HG02885 (cell line): ENCODE data around the gene CCT3.
"Not testable (repeated sequence)": the region's sequence is repeated elsewhere in the genome, so short reads cannot be mapped to it uniquely, and the experiment has no call there.

Source experiments
- ATAC-seq: cut with Tn5 transposase; IDR thresholded peaks from one replicate; pipeline ENCODE4 v1.9.1; 2021; ENCODE audit warnings: mild to moderate bottlenecking; ENCODE audit not compliant: unreplicated experiment, poor library complexity

CCT3 gene

DNA sequence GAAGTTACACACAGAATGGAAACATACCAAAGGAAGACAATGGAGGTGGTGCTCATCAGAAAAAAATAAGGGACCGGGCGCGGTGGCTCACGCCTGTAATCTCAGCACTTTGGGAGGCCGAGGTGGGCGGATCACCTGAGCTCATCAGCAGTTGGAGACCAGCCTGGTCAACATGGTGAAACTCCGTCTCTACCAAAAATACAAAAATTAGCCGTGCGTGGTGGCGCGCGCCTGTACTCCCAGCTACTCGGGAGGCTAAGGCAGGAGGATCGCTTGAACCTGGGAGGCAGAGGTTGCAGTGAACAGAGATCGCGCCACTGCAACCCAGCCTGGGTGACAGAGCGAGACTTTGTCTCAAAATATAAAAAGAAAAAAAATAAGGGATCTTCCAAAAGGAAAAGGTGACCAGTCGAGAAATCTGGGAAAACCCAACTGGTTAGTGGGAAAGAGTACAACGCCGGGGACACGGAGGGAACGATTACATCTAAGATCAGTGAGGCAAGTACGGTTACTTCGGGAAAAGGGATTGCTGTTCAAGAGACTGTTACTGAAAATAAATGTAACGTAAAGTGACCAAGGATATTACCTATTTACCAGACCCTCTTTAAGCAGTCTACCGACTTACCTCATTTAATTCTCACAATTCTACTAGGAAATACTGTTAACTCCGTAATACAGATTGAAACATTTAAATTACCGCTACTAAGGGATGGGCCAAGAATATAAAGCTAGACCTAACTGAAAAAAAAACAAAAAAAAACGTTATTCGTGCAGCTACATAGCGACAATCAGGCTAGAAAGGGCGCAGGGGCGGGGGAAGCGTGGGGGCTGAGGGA is 822 bp downstream of the CCT3 start:
- ATAC-seq: no peak

- no peak for ATAC-seq
Measured at GRCh38 chr1:156336242-156336641, 1.9 kb downstream of the CCT3 start.

GRCh38 chr1:156323179-156323578 is 14.9 kb downstream of the CCT3 start:
- not testable (repeated sequence) for ATAC-seq

DNA sequence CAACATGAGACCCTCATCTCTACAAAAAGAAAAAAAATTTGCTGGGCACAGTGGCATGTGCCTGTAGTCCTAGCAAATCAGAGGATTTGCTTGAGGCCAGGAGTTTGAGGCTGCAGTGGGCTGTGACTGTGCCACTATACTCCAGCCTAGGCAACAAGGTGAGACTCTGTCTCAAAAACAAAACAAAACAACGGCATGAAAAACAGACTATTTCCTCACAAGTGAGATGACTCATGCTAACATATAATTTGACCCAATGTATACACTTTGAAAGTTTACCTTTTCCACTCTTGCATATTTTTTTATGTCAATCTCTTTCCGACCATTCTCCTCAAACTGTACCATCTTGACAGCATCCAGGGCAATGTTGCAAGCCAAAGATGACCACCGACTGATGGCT is 17.5 kb downstream of the CCT3 start:
- ATAC-seq: no peak

DNA sequence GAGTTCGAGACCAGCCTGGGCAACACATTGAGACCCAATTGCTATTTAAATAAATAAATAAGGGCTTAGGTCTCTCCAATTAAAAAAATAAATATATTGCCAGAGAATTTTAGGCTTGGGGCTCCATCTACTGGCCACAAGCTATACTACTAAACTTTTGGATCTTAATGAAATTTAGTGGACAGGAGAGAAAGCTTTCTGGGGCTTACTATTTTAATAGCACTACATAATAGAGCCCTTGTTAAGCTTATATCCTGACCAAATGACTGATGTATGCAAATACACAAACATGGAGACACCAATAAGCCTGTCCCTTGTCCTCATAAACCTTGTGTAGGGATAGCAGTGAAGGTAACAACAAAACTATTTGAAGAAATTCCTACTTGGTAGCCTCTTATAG is 18.4 kb downstream of the CCT3 start:
- ATAC-seq: no peak

DNA sequence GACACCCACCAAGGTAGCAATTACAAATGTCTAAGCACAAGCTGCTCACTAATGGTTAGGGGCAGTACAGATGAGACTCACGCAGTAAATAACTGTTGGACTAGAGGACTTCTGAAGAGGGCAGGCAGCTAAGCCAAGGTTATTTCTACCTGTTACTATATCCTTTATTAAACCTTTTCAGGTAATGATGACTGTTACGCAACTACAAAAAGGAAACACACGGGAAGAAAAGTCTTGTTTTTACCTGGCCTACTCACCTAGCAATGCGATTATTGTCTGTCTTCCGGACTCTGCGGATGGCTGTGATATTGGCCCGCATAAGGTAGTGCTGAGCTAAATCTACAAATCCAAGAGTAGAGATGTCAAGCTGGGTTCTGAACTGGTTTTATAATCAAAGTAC is 21.2 kb downstream of the CCT3 start:
- no peak for ATAC-seq

- no peak for ATAC-seq
Measured at GRCh38 chr1:156310962-156311361, 27.1 kb downstream of the CCT3 start.

- ATAC-seq: no peak
Measured at GRCh38 chr1:156308078-156308477, 30.0 kb downstream of the CCT3 start.

DNA sequence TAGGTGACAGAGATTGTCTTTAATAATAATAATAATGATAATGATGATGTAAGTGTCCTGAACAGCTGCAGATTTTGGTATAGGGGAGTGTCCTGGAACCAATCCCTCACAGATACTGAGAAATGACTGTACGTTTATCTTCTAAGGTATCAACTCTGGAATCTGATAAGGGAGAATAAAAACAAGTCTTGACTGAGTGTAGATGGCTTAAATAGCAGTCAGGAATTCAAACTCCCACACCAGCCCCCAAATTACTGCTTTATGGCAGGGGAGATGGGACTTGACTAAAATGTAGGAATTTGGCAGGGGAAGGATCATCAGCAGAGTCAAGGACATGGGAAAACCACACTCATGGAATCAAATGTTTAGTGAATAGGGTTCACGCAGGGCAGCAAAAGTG is 32.9 kb downstream of the CCT3 start:
- ATAC-seq: no peak

- no peak for ATAC-seq
Measured at GRCh38 chr1:156303241-156303640, 34.9 kb downstream of the CCT3 start.

DNA sequence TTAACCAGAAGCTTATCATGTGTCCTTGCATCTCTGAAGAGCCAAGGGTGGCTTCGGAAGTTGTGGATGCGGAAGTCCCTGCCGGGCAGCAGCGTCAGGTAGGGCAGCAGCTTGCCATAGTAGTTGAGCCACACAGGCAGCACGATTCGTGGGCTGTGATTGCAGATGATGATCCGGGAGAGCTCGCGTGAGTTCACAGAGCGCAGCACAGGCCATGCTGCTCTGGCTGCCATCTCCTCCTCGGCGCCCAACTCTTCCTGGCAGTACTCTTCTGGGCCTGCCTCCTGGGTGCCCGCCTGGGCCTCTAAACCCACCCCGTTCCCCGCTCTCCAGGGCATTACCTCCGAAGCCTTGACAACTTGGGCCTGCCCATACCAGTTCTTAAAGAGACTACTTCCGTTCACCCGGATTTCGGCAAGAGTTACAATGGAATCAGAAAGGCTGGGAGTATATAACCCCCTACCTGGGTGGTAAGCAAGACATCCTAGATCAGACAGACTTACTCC is 39.2 kb downstream of the CCT3 start, which contains the start of gene VHLL:
VHLL (minus strand) TSS at position 456 of the 506 bp plus-strand sequence; CDS start at position 338, 118 bp downstream.
- no peak for ATAC-seq

GRCh38 chr1:156295391-156295947 is 42.6 kb downstream of the CCT3 start, which contains the start of gene GLMP:
TSS of gene GLMP (minus strand) at chr1:156295679. CDS start at chr1:156295645, 34 bp downstream.
- peak; percentile 59 for ATAC-seq

GRCh38 chr1:156293895-156294294 is 44.2 kb downstream of the CCT3 start:
- ATAC-seq: no peak

GRCh38 chr1:156293098-156293434 is 45.0 kb downstream of the CCT3 start:
- ATAC-seq: no peak

DNA sequence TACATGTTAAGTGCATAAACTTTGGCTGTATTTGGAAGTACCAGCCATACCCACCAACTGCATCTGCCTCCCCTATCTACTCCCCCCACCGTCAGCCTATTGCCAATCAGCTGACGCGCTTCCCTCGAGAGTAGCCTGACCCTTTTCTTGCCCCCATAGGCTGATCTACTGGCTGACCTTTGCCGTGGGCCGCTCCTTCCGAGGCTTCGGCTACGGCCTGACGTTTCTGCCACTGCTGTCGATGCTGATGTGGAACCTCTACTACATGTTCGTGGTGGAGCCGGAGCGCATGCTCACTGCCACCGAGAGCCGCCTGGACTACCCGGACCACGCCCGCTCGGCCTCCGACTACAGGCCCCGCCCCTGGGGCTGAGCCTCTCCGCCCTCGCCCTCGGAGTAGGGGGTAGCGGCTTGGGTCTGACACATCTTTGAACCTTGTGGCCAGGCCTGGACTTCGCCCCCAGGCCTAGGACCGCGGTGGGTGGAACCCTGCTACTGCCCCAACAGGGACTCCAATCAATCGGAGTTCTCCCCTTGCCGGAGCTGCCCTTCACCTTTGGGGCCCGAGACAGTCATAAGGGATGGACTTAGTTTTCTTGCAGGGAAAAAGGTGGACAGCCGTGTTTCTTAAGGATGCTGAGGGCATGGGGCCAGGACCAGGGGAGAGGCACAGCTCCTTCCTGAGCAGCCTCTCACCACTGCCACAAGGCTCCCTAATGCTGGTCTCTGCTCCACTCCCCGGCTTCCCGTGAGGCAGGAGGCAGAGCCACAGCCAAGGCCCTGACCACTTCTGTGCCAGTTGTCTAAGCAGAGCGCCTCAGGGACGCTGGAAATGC is 46.6 kb downstream of the CCT3 start:
- ATAC-seq: no peak

DNA sequence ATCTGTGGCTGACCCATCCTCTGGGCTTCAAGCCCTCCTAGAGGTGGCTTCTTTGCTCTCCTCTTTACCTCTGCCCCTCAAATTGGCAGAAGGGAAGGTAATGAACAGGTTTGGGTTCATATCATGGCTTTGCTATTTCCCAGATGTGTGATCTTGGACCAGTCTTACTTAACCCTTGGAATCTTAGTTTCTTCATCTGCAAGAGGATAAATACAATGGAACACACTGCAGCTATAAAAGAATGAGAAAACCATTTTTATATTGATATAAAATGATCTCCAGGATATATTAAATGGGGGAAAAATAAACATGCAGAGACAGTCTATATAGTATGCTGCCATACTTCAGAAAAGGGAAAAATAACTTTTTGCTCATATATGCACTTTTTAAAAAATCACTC is 48.2 kb downstream of the CCT3 start:
- no peak for ATAC-seq

GRCh38 chr1:156286061-156286460 is 52.0 kb downstream of the CCT3 start:
- no peak for ATAC-seq

GRCh38 chr1:156285437-156285836 is 52.7 kb downstream of the CCT3 start:
- ATAC-seq: no peak

GRCh38 chr1:156284757-156285156 is 53.3 kb downstream of the CCT3 start:
- ATAC-seq: no peak

- ATAC-seq: no peak
Measured at GRCh38 chr1:156284112-156284511, 54.0 kb downstream of the CCT3 start, which contains the start of gene TMEM79. TSS of gene TMEM79 (plus strand) at chr1:156284325. CDS start at chr1:156285227, 902 bp downstream.

DNA sequence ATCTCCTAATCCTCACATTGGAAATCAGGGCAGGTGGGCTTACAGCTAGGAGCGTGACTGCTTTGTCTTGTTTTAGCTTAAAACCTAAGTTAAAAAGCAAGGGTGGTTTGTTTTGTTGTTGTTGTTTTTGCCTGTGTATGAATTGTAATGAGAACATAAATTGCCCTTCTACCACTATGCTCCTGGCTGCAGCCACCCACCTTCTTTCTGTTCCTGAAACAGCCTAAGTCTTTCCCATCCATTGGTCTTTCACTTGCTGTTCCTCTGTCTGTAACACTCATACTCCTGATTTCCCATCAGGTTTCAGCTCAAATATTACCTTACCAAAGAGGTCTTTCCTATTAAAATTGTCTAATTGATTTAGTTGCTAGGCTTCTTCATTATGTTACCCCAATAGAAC is 54.6 kb downstream of the CCT3 start:
- ATAC-seq: no peak
